Renal cortical epithelial cell (primary cell): Measurements from ENCODE around the gene PLCB3. TPM values are rescaled to one million over a fixed set of nuclear protein-coding genes. Genes with fewer than 3 reads are reported as not detected.

Experiments
- DNase-seq: peaks from one replicate; pipeline ENCODE4 v3.0.0-alpha.2; 2011; ENCODE audit warnings: low read depth
- total RNA-seq: library from RNA; depleted of rRNA; stranded (reverse); fragments of >200 nt; gene quantifications from 2 replicates; pipeline ENCODE4 v1.2.3, GENCODE V29; 2014

PLCB3 gene
- 29.7 and 44.3 TPM in 2 replicates for total RNA-seq

GRCh38 chr11:64251016-64251752 is at the start of gene PLCB3:
TSS of gene PLCB3 (plus strand) at chr11:64251530. CDS start at chr11:64251650, 120 bp downstream.
- no peak for DNase-seq

GRCh38 chr11:64201543-64201942 is 49.8 kb upstream of the PLCB3 start:
- DNase-seq, result no peak

GRCh38 chr11:64202992-64203391 is 48.3 kb upstream of the PLCB3 start:
- no peak for DNase-seq

GRCh38 chr11:64203421-64204079 is 47.8 kb upstream of the PLCB3 start:
- no peak for DNase-seq

GRCh38 chr11:64204080-64204440 is 47.3 kb upstream of the PLCB3 start:
- DNase-seq, result no peak

- DNase-seq, result peak; percentile 85
Measured at GRCh38 chr11:64204464-64204989, 46.8 kb upstream of the PLCB3 start.

- DNase-seq, result no peak
Measured at GRCh38 chr11:64206457-64207255, 44.7 kb upstream of the PLCB3 start, which contains the start of gene FERMT3. TSS of gene FERMT3 (plus strand) at chr11:64206721. CDS start at chr11:64207365, 644 bp downstream.

GRCh38 chr11:64207256-64208085 is 43.9 kb upstream of the PLCB3 start:
- DNase-seq, result no peak

- DNase-seq, result no peak
Measured at GRCh38 chr11:64208086-64208795, 43.1 kb upstream of the PLCB3 start.

GRCh38 chr11:64208796-64209562 is 42.4 kb upstream of the PLCB3 start:
- no peak for DNase-seq

GRCh38 chr11:64209563-64209843 is 41.8 kb upstream of the PLCB3 start:
- DNase-seq, result no peak

- no peak for DNase-seq
Measured at GRCh38 chr11:64210301-64211020, 40.9 kb upstream of the PLCB3 start.

GRCh38 chr11:64211181-64211872 is 40.0 kb upstream of the PLCB3 start:
- no peak for DNase-seq

GRCh38 chr11:64216879-64217278 is 34.5 kb upstream of the PLCB3 start:
- no peak for DNase-seq

- DNase-seq, result no peak
Measured at GRCh38 chr11:64218628-64219353, 32.5 kb upstream of the PLCB3 start.

GRCh38 chr11:64219354-64219684 is 32.0 kb upstream of the PLCB3 start:
- no peak for DNase-seq

- no peak for DNase-seq
Measured at GRCh38 chr11:64219755-64220154, 31.6 kb upstream of the PLCB3 start.

- DNase-seq, result no peak
Measured at GRCh38 chr11:64220271-64220670, 31.1 kb upstream of the PLCB3 start.
